Measurements from ENCODE around the gene OLFML2B. TPM values are rescaled to one million over a fixed set of nuclear protein-coding genes. Genes with fewer than 3 reads are reported as not detected.

OLFML2B gene
- total RNA-seq, 1 experiment from 2014 or later = 0.43 TPM

DNA sequence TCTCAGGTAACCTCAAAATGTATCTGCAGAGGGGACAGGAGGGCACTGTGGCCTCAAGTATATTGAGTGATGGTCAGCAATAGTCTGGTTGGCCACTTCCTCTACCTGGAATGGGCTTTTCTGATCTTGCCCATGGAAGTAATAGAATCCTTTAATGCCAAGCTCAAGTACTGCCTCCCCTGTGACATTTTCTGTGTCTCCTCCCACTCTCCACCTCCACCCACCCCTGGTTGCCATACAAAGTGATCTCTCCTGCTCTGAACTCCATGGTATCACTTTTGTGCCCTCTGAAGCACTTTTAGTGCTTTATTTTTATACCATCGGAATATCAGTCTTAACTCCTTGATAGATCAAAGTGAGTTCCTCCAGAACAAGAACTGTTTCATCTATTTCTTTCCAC is 36.6 kb upstream of the OLFML2B start:
- Mint-ChIP-seq H3K4me1 (ENCODE audit: low read depth, unreplicated experiment) (peaks cover under 1% of the 10 kb centered on the region), H3K4me3 (ENCODE audit: unreplicated experiment) (no peak overlapping the region), H3K36me3 (ENCODE audit: insufficient read depth, unreplicated experiment) (no peaks in the 10 kb centered on the region), H3K27me3 (ENCODE audit: insufficient read depth, unreplicated experiment) (peaks cover 5% of the 10 kb centered on the region), H3K9me3 (ENCODE audit: unreplicated experiment) (no peaks in the 10 kb centered on the region), H3K27ac (ENCODE audit: unreplicated experiment) (no peak overlapping the region)
- no peaks in the 10 kb centered on the region for H3K27me3 ChIP-seq (replicated peaks; ENCODE audit: control insufficient read depth, insufficient read depth, low read length)
- no peak for DNase-seq
- TF ChIP-seq, protein P1, sequence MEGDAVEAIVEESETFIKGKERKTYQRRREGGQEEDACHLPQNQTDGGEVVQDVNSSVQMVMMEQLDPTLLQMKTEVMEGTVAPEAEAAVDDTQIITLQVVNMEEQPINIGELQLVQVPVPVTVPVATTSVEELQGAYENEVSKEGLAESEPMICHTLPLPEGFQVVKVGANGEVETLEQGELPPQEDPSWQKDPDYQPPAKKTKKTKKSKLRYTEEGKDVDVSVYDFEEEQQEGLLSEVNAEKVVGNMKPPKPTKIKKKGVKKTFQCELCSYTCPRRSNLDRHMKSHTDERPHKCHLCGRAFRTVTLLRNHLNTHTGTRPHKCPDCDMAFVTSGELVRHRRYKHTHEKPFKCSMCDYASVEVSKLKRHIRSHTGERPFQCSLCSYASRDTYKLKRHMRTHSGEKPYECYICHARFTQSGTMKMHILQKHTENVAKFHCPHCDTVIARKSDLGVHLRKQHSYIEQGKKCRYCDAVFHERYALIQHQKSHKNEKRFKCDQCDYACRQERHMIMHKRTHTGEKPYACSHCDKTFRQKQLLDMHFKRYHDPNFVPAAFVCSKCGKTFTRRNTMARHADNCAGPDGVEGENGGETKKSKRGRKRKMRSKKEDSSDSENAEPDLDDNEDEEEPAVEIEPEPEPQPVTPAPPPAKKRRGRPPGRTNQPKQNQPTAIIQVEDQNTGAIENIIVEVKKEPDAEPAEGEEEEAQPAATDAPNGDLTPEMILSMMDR (IDR thresholded peaks at IDR 0.05; ENCODE audit: insufficient read depth in 1 of 2, low read depth in 1 of 2, low read length in 1 of 2, severe bottlenecking in 1 of 2, unreplicated experiment in 1 of 2) = no peak
- no peaks in the 10 kb centered on the region for H3K9me3 ChIP-seq
- H3K36me3 ChIP-seq (ENCODE audit: control insufficient read depth, insufficient read depth, low read length) = no peaks in the 10 kb centered on the region
- H3K4me1 ChIP-seq = no peaks in the 10 kb centered on the region
- H3K4me3 ChIP-seq (ENCODE audit: low read depth, low read length) = no peak overlapping the region
- no TSS peak for BruUV-seq (replicated peaks)
- CTCF ChIA-PET = no interaction called here
- POLR2A ChIA-PET = no interaction called here
- intact Hi-C loops (cut with micrococcal nuclease; ENCODE audit: unreplicated experiment) = no loop called here

- BruUV-seq (replicated peaks) = no TSS peak
- Histone ChIP-seq H3K9me3 (no peaks in the 10 kb centered on the region), H3K27me3 (replicated peaks; ENCODE audit: control insufficient read depth, insufficient read depth, low read length) (no peaks in the 10 kb centered on the region), H3K4me1 (no peaks in the 10 kb centered on the region), H3K4me3 (ENCODE audit: low read depth, low read length) (no peak overlapping the region), H3K36me3 (ENCODE audit: control insufficient read depth, insufficient read depth, low read length) (no peaks in the 10 kb centered on the region)
- intact Hi-C loops (cut with micrococcal nuclease; ENCODE audit: unreplicated experiment) = loop anchor here (5.0 kb wide), 1 partner anchor 88 kb away; no protein-coding TSS in a partner anchor
- H3K4me1 Mint-ChIP-seq (ENCODE audit: low read depth, unreplicated experiment) = peaks cover 7% of the 10 kb centered on the region
- no peak overlapping the region for H3K27ac Mint-ChIP-seq (ENCODE audit: unreplicated experiment)
- TF ChIP-seq, protein P1 (IDR thresholded peaks at IDR 0.05; ENCODE audit: insufficient read depth in 1 of 2, low read depth in 1 of 2, low read length in 1 of 2, severe bottlenecking in 1 of 2, unreplicated experiment in 1 of 2) = no peak
- no peak overlapping the region for H3K4me3 Mint-ChIP-seq (ENCODE audit: unreplicated experiment)
- ChIA-PET POLR2A (no interaction called here), CTCF (interaction anchor here (0.5 kb wide), 1 partner anchor 43 kb away, joined by 3 read pairs; no protein-coding TSS in a partner anchor)
- H3K9me3 Mint-ChIP-seq (ENCODE audit: unreplicated experiment) = no peaks in the 10 kb centered on the region
- no peaks in the 10 kb centered on the region for H3K36me3 Mint-ChIP-seq (ENCODE audit: insufficient read depth, unreplicated experiment)
- no peak for DNase-seq
- H3K27me3 Mint-ChIP-seq (ENCODE audit: insufficient read depth, unreplicated experiment) = peaks cover 5% of the 10 kb centered on the region
These were observed 36.1 kb upstream of the OLFML2B start for GRCh38 chr1:162059721-162060120.

DNA sequence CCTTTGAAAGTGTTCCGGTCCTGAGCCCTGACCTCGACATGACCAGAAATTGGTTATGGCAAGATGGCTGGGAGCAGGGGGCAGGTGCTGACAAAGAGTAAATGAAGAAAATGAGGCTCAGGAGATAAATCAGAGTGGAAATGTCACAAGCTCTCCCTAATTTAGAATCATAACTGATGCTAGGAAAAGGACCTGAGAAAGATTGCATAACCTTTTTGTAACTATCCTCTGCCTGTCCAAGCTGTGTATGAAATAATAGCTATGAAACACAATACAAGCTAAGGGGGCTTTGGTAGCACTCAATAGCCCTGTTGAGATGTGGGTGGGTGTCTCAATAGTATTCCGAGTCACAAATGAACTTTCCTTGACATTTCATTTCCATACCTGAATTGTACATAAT is 32.9 kb upstream of the OLFML2B start:
- Mint-ChIP-seq H3K9me3 (ENCODE audit: unreplicated experiment) (no peaks in the 10 kb centered on the region), H3K4me1 (ENCODE audit: low read depth, unreplicated experiment) (peaks cover 7% of the 10 kb centered on the region), H3K36me3 (ENCODE audit: insufficient read depth, unreplicated experiment) (no peaks in the 10 kb centered on the region), H3K27me3 (ENCODE audit: insufficient read depth, unreplicated experiment) (peaks cover 3% of the 10 kb centered on the region), H3K4me3 (ENCODE audit: unreplicated experiment) (no peak overlapping the region), H3K27ac (ENCODE audit: unreplicated experiment) (no peak overlapping the region)
- BruUV-seq (replicated peaks) = no TSS peak
- ChIA-PET POLR2A (no interaction called here), CTCF (interaction anchor here (0.5 to 1.5 kb wide), 15 partner anchors 20 to 835 kb away, joined by 3 to 18 read pairs (median 4); no protein-coding TSS in a partner anchor)
- TF ChIP-seq, protein P1 (IDR thresholded peaks at IDR 0.05; ENCODE audit: insufficient read depth in 1 of 2, low read depth in 1 of 2, low read length in 1 of 2, severe bottlenecking in 1 of 2, unreplicated experiment in 1 of 2) = no peak
- Histone ChIP-seq H3K9me3 (no peaks in the 10 kb centered on the region), H3K4me1 (no peaks in the 10 kb centered on the region), H3K36me3 (ENCODE audit: control insufficient read depth, insufficient read depth, low read length) (no peaks in the 10 kb centered on the region), H3K4me3 (ENCODE audit: low read depth, low read length) (no peak overlapping the region), H3K27me3 (replicated peaks; ENCODE audit: control insufficient read depth, insufficient read depth, low read length) (no peaks in the 10 kb centered on the region)
- intact Hi-C loops (cut with micrococcal nuclease; ENCODE audit: unreplicated experiment) = loop anchor here (1.0 to 5.0 kb wide), 5 partner anchors 91 to 336 kb away; no protein-coding TSS in a partner anchor
- no peak for DNase-seq

All from Caco-2 (cell line).